Measurements from ENCODE around the gene STING1.
"Not testable (repeated sequence)": the region's sequence is repeated elsewhere in the genome, so short reads cannot be mapped to it uniquely, and the experiment has no call there.

Gene STING1

GRCh38 chr5:139482050-139482889 lies at the start of gene STING1:
STING1 (minus strand) TSS chr5:139482758; CDS start chr5:139481704, 1,054 bp downstream.
- DNase-seq: peak; percentile 76

GRCh38 chr5:139531772-139532169 lies 49.2 kb upstream of the STING1 start:
- DNase-seq: no peak

DNA sequence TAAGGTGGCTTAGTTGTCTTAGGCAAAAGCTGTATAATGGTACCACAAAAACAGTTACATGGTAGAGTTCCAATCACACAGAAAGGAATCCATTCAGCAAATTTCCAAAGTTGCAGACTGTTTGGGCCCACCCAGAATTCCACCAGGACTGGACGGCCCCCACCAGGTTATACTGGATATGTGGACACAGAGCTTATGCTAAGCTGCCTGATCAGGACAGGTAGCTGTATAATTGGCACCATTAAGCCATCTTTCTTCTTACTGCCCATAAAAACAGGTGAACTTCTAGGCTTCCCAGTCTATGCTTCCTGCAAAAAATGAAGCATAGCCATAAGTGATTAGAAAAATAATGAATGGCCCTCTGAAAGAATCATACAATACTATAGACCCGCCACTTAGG lies 47.5 kb upstream of the STING1 start:
- DNase-seq: not testable (repeated sequence)

DNA sequence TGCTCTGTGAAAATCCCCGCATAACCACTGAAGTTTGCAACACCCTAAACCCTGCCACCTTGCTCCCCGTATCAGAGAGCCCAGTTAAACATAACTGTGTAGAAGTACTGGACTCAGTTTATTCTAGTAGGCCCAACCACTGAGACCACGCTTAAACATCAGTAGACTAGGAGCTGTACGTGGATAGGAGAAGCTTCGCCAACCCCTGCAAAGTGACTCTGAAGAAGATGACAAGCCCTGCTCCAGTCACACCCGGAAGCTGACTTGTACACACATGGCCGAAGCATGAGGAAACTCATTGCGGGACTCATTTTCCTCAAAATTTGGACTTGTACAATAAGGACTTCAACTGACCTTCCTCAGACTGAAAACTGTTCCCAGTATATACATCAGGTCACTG lies 46.1 kb upstream of the STING1 start:
- DNase-seq: not testable (repeated sequence)

DNA sequence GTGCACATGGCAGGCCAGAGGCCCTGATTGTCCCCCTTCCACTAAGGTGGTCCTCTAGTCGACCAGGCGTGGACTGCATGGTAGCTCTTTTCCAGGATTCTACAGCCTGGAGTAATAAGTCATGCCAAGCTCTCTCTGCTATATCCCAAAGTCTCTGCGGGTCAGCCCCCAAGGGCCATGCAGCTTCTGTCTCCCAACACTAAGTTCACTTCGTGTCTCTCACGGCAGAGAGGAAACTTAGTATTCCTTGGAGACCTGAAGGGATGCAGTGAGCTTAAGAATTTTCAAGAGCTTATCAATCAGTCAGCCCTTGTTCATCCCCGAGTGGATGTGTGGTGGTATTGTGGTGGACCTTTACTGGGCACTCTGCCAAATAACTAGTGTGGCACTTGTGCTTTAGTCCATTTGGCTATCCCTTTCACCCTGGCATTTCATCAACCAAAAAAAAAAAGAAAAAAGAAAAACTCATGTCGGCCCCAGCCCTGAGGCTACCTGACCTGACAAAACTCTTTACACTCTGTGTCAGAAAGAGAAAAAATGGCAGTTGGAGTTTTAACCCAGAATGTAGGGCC lies 45.4 kb upstream of the STING1 start:
- not testable (repeated sequence) for DNase-seq

DNA sequence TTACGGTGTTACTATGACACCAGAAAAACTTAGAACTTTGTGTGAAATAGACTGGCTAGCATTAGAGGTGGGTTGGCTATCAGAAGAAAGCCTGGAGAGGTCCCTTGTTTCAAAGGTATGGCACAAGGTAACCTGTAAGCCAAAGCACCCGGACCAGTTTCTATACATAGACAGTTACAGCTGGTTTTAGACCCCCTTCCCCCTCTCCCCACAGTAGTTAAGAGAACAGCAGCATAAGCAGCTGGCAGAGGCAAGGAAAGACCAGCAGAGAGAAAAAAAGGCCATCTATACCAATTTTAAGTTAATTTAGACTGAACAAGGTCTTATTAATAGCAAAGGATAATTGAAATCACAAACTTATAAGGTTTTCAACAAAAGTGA lies 44.5 kb upstream of the STING1 start:
- DNase-seq: not testable (repeated sequence)

GRCh38 chr5:139526309-139527089 lies 43.9 kb upstream of the STING1 start:
- DNase-seq: not testable (repeated sequence)

DNA sequence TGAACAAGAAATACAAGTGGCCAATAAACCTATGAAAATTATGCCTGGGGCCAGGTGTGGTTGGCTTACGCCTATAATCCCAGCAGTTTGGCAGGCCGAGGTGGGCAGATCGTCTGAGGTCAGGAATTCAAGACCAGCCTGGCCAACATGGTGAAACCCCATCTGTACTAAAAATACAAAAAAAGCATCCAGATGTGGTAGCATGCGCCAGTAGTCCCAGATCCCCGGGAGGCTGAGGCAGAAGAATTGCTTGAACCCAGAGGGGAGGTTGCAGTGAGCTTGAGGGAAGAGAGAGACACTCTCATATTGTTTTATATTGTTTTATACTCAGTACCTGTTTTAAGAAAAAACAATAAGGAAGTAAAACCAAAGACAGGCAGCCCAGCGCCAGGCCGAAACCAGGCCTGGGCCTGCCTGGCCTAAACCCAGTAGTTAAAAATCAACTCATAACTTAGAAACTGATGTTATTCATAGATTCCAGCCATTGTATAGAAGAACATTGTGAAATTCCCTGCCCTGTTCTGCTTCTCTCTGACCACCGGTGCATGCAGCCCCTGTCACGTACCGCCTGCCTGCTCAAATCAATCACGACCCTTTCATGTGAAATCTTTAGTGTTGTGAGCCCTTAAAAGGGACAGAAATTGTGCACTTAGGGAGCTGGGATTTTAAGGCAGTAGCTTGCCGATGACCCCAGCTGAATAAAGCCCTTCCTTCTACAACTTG lies 43.2 kb upstream of the STING1 start:
- not testable (repeated sequence) for DNase-seq

DNA sequence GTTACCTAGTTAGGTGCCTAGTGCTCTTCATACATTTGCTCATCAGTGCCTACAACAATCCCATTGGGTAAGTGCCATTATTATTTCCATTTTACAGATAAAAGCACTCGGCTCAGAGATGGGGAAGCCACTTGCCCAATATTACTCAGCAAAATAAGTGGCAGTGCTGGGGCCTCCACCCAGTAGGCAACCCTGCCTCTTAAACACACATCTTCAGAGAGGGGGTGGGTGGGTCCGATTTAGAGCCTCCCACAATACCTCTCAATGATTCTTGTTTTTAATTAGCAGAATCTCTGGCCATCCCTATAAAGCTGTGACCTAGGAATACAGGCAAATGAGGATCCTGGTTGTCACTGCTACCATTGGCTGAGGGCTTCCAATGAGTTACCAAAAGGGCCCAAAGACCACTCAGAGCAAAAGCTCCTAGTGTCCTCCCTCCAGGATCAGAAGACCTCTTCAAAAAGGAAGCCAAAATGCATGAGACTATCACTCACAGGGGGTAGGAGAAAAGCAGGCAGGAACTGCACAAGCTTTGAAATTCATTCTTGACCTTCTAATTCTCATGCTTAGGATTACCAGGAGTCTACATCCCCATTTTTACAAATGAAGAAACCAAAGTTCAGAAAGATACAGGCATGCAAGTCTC lies 42.5 kb upstream of the STING1 start:
- no peak for DNase-seq

DNA sequence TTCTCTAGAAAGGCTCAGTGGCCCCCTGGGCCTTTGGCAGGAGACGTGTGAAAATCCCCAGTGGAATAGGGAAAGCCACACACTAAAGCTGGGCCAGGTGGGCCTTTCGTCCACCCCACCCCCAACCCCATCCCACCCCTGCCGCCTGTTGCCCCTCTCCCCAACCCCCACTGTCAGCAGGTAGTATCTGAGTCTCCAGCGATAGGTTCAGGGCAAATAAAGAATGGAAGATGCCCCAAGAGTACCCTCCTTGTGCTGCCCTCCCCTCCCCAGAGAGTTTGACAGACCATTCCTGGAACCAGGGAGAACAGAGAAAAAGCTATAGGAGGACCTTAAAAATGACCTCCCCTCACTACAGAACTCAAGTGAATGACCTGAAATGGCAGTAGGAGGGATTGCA lies 41.9 kb upstream of the STING1 start:
- DNase-seq: no peak

- no peak for DNase-seq
These were observed 41.3 kb upstream of the STING1 start for GRCh38 chr5:139523635-139524445.

GRCh38 chr5:139517683-139518564 lies 35.4 kb upstream of the STING1 start:
- no peak for DNase-seq

- no peak for DNase-seq
These were observed 31.9 kb upstream of the STING1 start for GRCh38 chr5:139514486-139514856.

DNA sequence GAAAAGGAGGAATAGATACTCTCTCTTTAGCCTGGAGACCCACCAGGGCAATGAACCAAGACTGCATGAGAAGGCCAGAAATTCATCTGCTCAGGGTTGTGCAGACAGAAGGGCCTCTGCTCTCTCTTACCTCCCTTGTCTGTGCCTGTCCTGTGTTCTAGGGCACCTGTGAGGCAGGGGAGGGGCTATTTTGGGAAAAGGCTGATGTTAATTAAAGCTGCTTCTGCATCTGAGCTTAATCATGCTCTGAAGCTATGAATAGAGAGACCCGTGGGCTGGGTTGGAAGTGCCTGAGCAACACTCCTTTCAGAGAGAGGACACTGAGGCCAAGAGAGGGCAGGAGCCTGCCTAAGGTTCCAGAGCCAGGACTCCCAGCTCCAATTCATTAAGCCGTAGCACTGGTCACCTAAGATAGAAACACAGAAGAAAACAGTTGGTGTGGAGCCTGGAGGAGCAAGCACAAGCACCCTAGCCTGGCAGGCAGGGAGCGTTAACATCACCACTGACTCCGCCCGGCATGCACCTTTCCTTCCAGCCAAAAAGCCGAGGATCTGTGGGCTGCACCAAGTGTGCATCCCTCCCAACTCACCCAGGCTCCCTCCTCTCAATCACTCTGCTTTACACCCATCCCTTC lies 31.4 kb upstream of the STING1 start:
- no peak for DNase-seq

DNA sequence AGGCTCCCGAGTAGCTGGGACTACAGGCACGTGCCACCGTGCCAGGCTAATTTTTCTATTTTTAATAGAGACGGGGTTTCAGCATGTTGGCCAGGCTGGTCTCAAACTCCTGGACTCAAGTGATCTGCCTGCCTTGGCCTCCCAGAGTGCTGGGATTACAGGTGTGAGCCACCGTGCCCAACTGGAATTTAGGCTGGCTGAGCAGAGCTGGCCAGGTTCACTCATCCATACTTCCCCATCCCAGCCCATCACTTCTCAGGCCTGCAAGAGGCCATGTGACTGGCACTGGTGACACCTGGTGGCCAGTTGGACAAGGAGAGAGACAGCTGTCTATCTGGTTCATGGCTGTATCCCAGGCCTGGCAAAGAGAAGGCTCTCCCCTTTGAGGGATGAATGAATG lies 30.9 kb upstream of the STING1 start:
- DNase-seq: not testable (repeated sequence)

GRCh38 chr5:139512786-139513390 lies 30.3 kb upstream of the STING1 start:
- no peak for DNase-seq

- DNase-seq: not testable (repeated sequence)
These were observed 22.2 kb upstream of the STING1 start for GRCh38 chr5:139504722-139505121.

DNA sequence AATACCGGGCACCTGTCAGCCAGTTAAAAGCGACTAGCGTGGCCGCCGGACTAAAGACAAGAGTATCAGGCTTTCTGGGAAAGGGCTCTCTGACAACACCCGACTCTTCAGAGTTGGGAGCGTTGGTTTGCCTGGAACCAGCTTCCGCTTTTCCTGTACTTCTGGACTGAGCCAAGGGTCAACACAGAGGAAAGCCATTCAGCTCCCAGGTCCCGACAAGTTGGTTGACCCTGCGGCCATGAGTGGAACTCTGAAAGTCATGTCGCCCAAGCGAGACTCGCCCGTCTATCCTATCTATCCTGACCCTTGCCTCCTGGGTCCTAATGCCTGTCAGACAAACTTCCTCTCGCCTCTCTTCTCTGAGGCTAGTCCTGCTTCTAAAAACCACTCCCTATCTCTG lies 21.3 kb upstream of the STING1 start:
- not testable (repeated sequence) for DNase-seq

DNA sequence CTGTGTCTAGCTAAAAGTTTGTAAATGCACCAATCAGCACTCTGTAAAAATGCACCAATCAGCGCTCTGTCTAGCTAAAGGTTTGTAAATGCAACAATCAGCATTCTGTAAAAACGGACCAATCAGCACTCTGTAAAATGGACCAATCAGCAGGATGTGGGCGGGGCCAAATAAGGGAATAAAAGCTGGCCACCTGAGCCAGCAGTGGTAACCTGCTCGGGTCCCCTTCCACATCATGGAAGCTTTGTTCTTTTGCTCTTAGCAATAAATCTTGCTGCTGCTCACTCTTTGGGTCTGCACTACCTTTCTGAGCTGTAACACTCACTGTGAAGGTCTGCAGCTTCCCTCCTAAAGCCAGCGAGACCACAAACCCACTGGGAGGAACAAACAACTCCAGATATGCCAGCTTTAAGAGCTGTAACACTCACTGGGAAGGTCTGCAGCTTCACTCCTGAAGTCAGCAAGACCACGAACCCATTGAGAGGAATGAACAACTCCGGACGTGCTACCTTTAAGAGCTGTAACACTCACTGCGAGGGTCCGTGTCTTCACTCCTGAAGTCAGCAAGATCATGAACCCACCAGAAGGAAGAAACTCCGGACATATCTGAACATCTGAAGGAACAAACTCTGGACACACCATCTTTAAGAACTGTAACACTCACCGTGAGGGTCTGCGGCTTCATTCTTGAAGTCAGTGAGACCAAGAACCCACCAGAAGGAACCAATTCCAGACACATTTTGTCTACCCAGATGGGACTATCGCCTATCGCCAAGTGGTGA lies 20.7 kb upstream of the STING1 start:
- not testable (repeated sequence) for DNase-seq
